Smooth muscle cell (in vitro differentiated cells): ENCODE data around the gene KPNA3. TPM values are rescaled to one million over a fixed set of nuclear protein-coding genes. Genes with fewer than 3 reads are reported as not detected.

Experiments
- DNase-seq: peaks from one replicate; lab custom pipeline; 2025; ENCODE audit not compliant: unreplicated experiment; lab: John Stamatoyannopoulos, UW
- H2AFZ ChIP-seq: fragments of 200-600 bp; sonication (generic); 2 replicates; pipeline ENCODE4 v1.6.0; 2016; ENCODE audit warnings: antibody characterized with exemption, low read depth, mild to moderate bottlenecking
- H3F3A ChIP-seq: fragments of 200-600 bp; sonication (generic); 2 replicates; pipeline ENCODE4 v1.6.0; 2017; ENCODE audit warnings: antibody characterized with exemption, low read depth
- H3K27ac ChIP-seq: fragments of 200-600 bp; sonication (generic); 2 replicates; pipeline ENCODE4 v1.5.1; 2016; ENCODE audit warnings: low read depth, mild to moderate bottlenecking
- H3K27me3 ChIP-seq: fragments of 200-600 bp; sonication (generic); 2 replicates; pipeline ENCODE4 v1.6.1; 2016; ENCODE audit warnings: low read depth, mild to moderate bottlenecking
- H3K36me3 ChIP-seq: fragments of 200-600 bp; sonication (generic); 2 replicates; pipeline ENCODE4 v1.5.1; 2016; ENCODE audit warnings: low read depth
- H3K4me1 ChIP-seq: fragments of 200-600 bp; sonication (generic); 2 replicates; pipeline ENCODE4 v1.5.1; 2016; ENCODE audit warnings: low read depth
- H3K4me2 ChIP-seq: fragments of 200-600 bp; sonication (generic); 2 replicates; pipeline ENCODE4 v1.6.0; 2016; ENCODE audit warnings: mild to moderate bottlenecking
- H3K4me3 ChIP-seq: fragments of 200-600 bp; sonication (generic); 2 replicates; pipeline ENCODE4 v1.5.1; 2016; ENCODE audit warnings: mild to moderate bottlenecking
- H3K79me2 ChIP-seq: fragments of 200-600 bp; sonication (generic); 2 replicates; pipeline ENCODE4 v1.6.0; 2016; ENCODE audit warnings: low read depth, mild to moderate bottlenecking
- H3K9ac ChIP-seq: fragments of 200-600 bp; sonication (generic); 2 replicates; pipeline ENCODE4 v1.6.0; 2016; ENCODE audit warnings: low read depth
- H3K9me3 ChIP-seq: fragments of 200-600 bp; sonication (generic); replicated peaks from 2 replicates; pipeline ENCODE4 v1.5.1; 2016; ENCODE audit warnings: low read depth
- H4K20me1 ChIP-seq: fragments of 200-600 bp; sonication (generic); 2 replicates; pipeline ENCODE4 v1.6.0; 2016; ENCODE audit warnings: low read depth
- WGBS: methylation state at CpG from one replicate; pipeline ENCODE4 v1.1.7; 2016; ENCODE audit warnings: low lambda C conversion rate; 5-methylcytosine and 5-hydroxymethylcytosine counted together
- polyA plus RNA-seq: library from polyadenylated mRNA; unstranded; fragments of >200 nt; fragmentation: Nextera tagmentation; extraction: Ambion mirVana; gene quantifications from 2 replicates; pipeline ENCODE4 v1.2.1, GENCODE V29; 2016
- total RNA-seq: library from RNA; depleted of rRNA; stranded (reverse); fragments of >200 nt; gene quantifications from 2 replicates; pipeline ENCODE4 v1.2.3, GENCODE V29; 2014
- TF ChIP-seq, protein P1 (sequence below): fragments of 200-600 bp; sonication (generic); IDR thresholded peaks from 2 replicates; pipeline ENCODE4 v1.5.1; 2017; ENCODE audit warnings: borderline replicate concordance, mild to moderate bottlenecking, antibody characterized with exemption; ENCODE audit not compliant: insufficient read depth, poor library complexity, severe bottlenecking

Gene KPNA3
- total and polyA plus RNA-seq, 2 experiments from 2014 or later, result 22.7 to 38.9 TPM

GRCh38 chr13:49746111-49746510 lies 46.4 kb downstream of the KPNA3 start:
- WGBS, result 98% methylated on average over 5 of the region's 5 CpGs
- peaks cover 33% of the 10 kb centered on the region for H3K79me2 ChIP-seq

GRCh38 chr13:49740870-49741269 lies 51.6 kb downstream of the KPNA3 start:
- WGBS, result 98% methylated on average over 2 of the region's 2 CpGs
- H3F3A ChIP-seq, result no peaks in the 10 kb centered on the region
- no peak overlapping the region for H3K9ac ChIP-seq
- H3K4me1 ChIP-seq, result no peaks in the 10 kb centered on the region
- H3K36me3 ChIP-seq, result peaks cover 3% of the 10 kb centered on the region
- H2AFZ ChIP-seq, result no peak overlapping the region
- no peaks in the 10 kb centered on the region for H3K79me2 ChIP-seq
- H3K4me2 ChIP-seq, result no peak overlapping the region
- no peak overlapping the region for H3K27ac ChIP-seq
- H3K27me3 ChIP-seq, result no peaks in the 10 kb centered on the region
- no peak for DNase-seq
- H4K20me1 ChIP-seq, result peaks cover 7% of the 10 kb centered on the region
- H3K4me3 ChIP-seq, result no peak overlapping the region
- H3K9me3 ChIP-seq, result no peaks in the 10 kb centered on the region
- TF ChIP-seq, protein P1, sequence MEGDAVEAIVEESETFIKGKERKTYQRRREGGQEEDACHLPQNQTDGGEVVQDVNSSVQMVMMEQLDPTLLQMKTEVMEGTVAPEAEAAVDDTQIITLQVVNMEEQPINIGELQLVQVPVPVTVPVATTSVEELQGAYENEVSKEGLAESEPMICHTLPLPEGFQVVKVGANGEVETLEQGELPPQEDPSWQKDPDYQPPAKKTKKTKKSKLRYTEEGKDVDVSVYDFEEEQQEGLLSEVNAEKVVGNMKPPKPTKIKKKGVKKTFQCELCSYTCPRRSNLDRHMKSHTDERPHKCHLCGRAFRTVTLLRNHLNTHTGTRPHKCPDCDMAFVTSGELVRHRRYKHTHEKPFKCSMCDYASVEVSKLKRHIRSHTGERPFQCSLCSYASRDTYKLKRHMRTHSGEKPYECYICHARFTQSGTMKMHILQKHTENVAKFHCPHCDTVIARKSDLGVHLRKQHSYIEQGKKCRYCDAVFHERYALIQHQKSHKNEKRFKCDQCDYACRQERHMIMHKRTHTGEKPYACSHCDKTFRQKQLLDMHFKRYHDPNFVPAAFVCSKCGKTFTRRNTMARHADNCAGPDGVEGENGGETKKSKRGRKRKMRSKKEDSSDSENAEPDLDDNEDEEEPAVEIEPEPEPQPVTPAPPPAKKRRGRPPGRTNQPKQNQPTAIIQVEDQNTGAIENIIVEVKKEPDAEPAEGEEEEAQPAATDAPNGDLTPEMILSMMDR, result no peak

More at GRCh38 chr13:49746111-49746510, 46.4 kb downstream of the KPNA3 start:
- TF ChIP-seq, protein P1, result no peak
- peaks cover 47% of the 10 kb centered on the region for H4K20me1 ChIP-seq
- peaks cover 3% of the 10 kb centered on the region for H3K36me3 ChIP-seq
- H2AFZ ChIP-seq, result no peak overlapping the region
- H3K4me2 ChIP-seq, result no peak overlapping the region
- H3F3A ChIP-seq, result no peaks in the 10 kb centered on the region
- no peak overlapping the region for H3K9ac ChIP-seq
- no peaks in the 10 kb centered on the region for H3K27me3 ChIP-seq
- no peak overlapping the region for H3K27ac ChIP-seq
- no peak overlapping the region for H3K4me3 ChIP-seq
- no peaks in the 10 kb centered on the region for H3K4me1 ChIP-seq
- DNase-seq, result no peak
- no peaks in the 10 kb centered on the region for H3K9me3 ChIP-seq

DNA sequence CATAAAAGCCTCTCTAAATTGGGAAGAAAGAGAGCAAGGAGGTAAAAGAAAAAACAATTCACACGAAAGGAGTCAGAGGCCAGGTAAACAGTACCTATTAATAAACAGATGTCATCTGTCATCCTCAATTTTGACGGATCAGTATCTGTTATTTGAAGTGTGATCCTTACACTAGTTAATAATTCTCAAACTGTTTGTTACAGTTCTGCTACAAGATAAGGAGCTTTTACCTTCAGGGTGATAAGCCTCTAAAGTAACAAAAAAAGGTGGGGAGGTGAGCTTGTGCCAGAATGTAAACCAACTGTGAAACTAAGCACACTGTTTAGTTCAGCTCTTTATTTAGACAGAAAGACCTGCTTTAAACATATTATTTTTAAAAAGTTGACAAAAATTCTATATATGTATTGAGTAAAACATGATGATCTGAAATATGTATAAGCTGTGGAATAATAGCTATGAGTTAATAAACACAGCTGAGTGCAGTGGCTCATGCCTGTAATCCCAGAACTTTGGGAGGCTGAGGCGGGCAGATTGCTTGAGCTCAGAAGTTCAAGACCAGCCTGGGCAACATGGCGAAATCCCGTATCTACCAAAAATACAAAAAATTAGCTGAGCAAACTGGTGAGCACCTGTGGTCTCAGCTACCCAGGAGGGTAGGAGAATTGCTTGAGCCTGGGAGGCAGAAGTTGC lies 52.8 kb downstream of the KPNA3 start:
- Histone ChIP-seq H3K4me1 (no peaks in the 10 kb centered on the region), H3K27me3 (no peaks in the 10 kb centered on the region), H3K79me2 (no peaks in the 10 kb centered on the region), H3K9me3 (no peaks in the 10 kb centered on the region), H3K4me2 (no peak overlapping the region), H3K27ac (no peak overlapping the region), H4K20me1 (peaks cover 7% of the 10 kb centered on the region), H2AFZ (no peak overlapping the region), H3K9ac (no peak overlapping the region), H3K36me3 (peaks cover 3% of the 10 kb centered on the region), H3K4me3 (no peak overlapping the region), H3F3A (no peaks in the 10 kb centered on the region)
- TF ChIP-seq, protein P1, result no peak
- no peak for DNase-seq
- WGBS, result 97% methylated on average over 5 of the region's 5 CpGs
